AG04450 (cell line): Measurements from ENCODE around the gene LYL1. TPM values are rescaled to one million over a fixed set of nuclear protein-coding genes. Genes with fewer than 3 reads are reported as not detected.
A peak's percentile ranks its signal among the peaks of the same experiment; 100 is the strongest.

Source experiments
- CTCF ChIA-PET: fragments of 300-600, 350-600 bp; formaldehyde crosslinking; extraction: SDS; loops from one replicate; lab custom pipeline; 2022; ENCODE audit warnings: antibody characterized with exemption, inconsistent platforms; lab: Charles Lee
- POLR2A ChIA-PET: fragments of 350-600 bp; formaldehyde crosslinking; extraction: SDS; loops from one replicate; lab custom pipeline; 2021; ENCODE audit warnings: antibody characterized with exemption, inconsistent platforms; lab: Yijun Ruan, JAX
- DNase-seq: peaks from one replicate; pipeline ENCODE4 v3.0.0-alpha.2; 2011; ENCODE audit warnings: low read depth, low spot score
- H3K27ac ChIP-seq: one replicate; pipeline ENCODE4 v1.5.1; 2012; ENCODE audit warnings: low read depth, low read length, control low read depth
- H3K27me3 ChIP-seq: one replicate; pipeline ENCODE4 v1.6.0; 2012; ENCODE audit warnings: low read length; ENCODE audit not compliant: control insufficient read depth, insufficient read depth
- H3K4me3 ChIP-seq: 2 replicates; pipeline ENCODE4 v1.5.1; 2011; ENCODE audit warnings: mild to moderate bottlenecking, low read depth, low read length, control low read depth
- H3K9me3 ChIP-seq: 2 replicates; pipeline ENCODE4 v1.5.1; 2012; ENCODE audit warnings: low read length; ENCODE audit not compliant: control insufficient read depth, insufficient read depth
- CTCF ChIP-seq: IDR thresholded peaks from 2 replicates; pipeline ENCODE4 v1.5.1; 2011; ENCODE audit warnings: low read depth, low read length, control low read depth, inconsistent platforms
- polyA plus RNA-seq: library from polyadenylated mRNA; depleted of rRNA; stranded (reverse); fragments of >200 nt; gene quantifications from 2 replicates; pipeline ENCODE4 v1.2.3, GENCODE V29; 2011

Gene LYL1
- polyA plus RNA-seq, 1 experiment, result 0.11 TPM

- ChIA-PET CTCF (interaction anchor here (1.0 kb wide), 1 partner anchor 28 kb away, joined by 3 read pairs; no protein-coding TSS in a partner anchor), POLR2A (no interaction called here)
- Histone ChIP-seq H3K27me3 (no peaks in the 10 kb centered on the region), H3K9me3 (no peaks in the 10 kb centered on the region), H3K4me3 (no peak overlapping the region), H3K27ac (no peak overlapping the region)
- DNase-seq, result no peak
- TF ChIP-seq CTCF, result no peak
Measured at GRCh38 chr19:13122275-13122878, 19.7 kb upstream of the LYL1 start.

- TF ChIP-seq CTCF, result no peak
- Histone ChIP-seq H3K4me3 (no peak overlapping the region), H3K9me3 (no peaks in the 10 kb centered on the region), H3K27me3 (no peaks in the 10 kb centered on the region), H3K27ac (no peak overlapping the region)
- no peak for DNase-seq
- CTCF ChIA-PET, result interaction anchor here (1.0 kb wide), 2 partner anchors 21 to 156 kb away, joined by 3 to 8 read pairs; no protein-coding TSS in a partner anchor
- POLR2A ChIA-PET, result interaction anchor here (0.6 to 4.3 kb wide), 3 partner anchors 10 to 85 kb away, joined by 3 to 16 read pairs (median 5); partner anchors contain the start of genes IER2 and STX10
Measured at GRCh38 chr19:13121551-13122274, 19.1 kb upstream of the LYL1 start.

- peaks cover 4% of the 10 kb centered on the region; the same call in 1 of the 2 replicates for H3K9me3 ChIP-seq
- DNase-seq, result no peak
- peak overlapping the region; percentile 32 for H3K4me3 ChIP-seq
- TF ChIP-seq CTCF, result no peak
- no peaks in the 10 kb centered on the region for H3K27me3 ChIP-seq
- H3K27ac ChIP-seq, result peak overlapping the region; percentile 65
- POLR2A ChIA-PET, result interaction anchor here (0.6 to 4.3 kb wide), 4 partner anchors 11 to 86 kb away, joined by 3 to 16 read pairs (median 4); partner anchors contain the start of genes IER2 and STX10
- CTCF ChIA-PET, result interaction anchor here (1.0 to 1.4 kb wide), 4 partner anchors 20 to 155 kb away, joined by 3 to 8 read pairs (median 4); partner anchors contain the start of genes IER2 and STX10
Measured at GRCh38 chr19:13120817-13121216, 18.2 kb upstream of the LYL1 start.

- no peaks in the 10 kb centered on the region for H3K27me3 ChIP-seq
- CTCF ChIA-PET, result interaction anchor here (1.0 to 1.4 kb wide), 4 partner anchors 26 to 154 kb away, joined by 3 to 4 read pairs (median 4); partner anchors contain the start of genes IER2 and STX10
- POLR2A ChIA-PET, result interaction anchor here (0.8 to 4.3 kb wide), 3 partner anchors 30 to 44 kb away, joined by 3 to 16 read pairs (median 4); partner anchors contain the start of genes IER2 and STX10
- H3K27ac ChIP-seq, result peak overlapping the region; percentile 65
- TF ChIP-seq CTCF, result no peak
- peaks cover 4% of the 10 kb centered on the region; the same call in 1 of the 2 replicates for H3K9me3 ChIP-seq
- DNase-seq, result no peak
- H3K4me3 ChIP-seq, result peak overlapping the region; percentile 87
Measured at GRCh38 chr19:13120031-13120430, 17.4 kb upstream of the LYL1 start.
